GM19351 (cell line): ENCODE results near the gene ZNF211.

Experiments
- ATAC-seq: cut with Tn5 transposase; IDR thresholded peaks from one replicate; pipeline ENCODE4 v1.9.1; 2021; ENCODE audit warnings: mild to moderate bottlenecking, moderate library complexity; ENCODE audit not compliant: unreplicated experiment

The ZNF211 gene

DNA sequence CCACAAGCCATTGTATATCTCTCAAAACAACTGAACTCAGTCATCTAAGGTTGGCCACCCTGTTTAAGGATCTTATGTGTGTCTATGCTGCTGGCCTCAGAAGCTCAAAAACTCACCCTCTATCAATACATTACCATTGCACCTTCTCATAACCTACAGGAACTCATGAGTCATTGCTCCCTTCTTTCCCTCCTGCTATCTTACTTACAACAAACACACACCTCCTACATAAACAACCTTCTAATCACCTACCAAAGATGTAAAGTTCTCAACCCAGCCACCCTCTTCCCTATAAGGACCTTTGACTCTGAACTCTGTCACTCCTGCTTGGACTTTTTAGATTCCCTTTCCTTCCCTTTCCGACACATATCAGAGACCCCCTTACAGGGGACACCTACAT, 22.5 kb downstream of the ZNF211 start:
- no peak for ATAC-seq

DNA sequence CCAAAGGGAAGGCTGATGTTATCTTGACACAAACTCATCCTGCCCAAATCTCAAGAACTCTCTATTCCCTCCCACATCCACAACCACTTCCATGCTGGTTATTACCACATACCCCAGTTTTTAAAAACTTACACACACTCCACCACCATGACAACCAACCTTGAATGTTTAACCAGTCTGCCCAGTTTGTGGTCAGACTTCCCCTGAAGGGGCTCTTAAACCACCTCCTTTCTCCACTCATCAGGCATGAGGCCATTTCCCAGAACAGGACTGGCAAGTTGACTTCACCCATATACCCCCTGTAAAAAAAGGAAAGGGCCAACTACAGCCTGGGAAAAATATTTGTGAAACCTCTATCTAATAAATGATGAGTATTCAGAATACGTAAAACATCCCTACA, 23.4 kb downstream of the ZNF211 start:
- ATAC-seq = no peak

DNA sequence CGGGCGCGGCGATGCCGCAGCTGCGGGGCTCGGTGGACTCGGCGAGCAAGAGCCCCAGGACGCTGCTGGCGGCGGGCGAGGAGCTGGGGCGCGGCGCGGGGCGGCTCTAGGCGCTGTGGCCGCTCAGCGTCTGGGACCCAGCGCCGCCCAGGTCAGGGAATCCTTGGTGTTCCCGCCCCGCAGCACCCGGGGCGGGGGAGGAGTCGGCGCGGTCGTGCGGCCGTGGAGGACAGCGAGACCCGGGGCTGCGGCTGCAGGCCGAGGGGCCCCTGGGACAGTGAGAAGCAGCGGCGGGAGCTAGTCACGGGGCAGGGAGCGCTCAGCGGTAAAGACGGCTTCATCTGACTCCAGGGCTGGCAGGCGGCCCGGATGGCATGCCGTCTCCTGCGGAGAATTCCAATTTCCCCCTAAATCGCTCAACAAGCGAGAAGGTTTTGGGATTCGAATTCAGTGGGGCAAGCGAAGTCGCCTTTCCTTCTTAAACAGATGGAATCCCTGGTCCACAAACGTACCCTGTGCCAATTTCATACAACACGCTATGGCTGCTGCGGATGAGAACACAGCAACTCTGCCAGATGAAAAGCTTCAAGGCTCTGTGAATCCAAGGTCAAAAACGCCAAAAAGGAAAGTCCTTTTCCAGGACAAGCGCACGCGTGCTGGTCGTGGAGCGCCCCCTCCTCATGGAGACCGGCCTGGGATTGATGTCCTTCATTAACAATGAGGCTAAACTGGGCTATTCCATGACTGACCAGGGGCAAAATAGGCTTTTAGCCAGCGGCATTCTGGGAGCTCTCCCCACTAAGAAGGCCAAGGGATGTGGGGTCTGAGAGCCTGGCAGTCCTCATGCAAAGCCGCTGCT, 31.5 kb downstream of the ZNF211 start:
- no peak for ATAC-seq

DNA sequence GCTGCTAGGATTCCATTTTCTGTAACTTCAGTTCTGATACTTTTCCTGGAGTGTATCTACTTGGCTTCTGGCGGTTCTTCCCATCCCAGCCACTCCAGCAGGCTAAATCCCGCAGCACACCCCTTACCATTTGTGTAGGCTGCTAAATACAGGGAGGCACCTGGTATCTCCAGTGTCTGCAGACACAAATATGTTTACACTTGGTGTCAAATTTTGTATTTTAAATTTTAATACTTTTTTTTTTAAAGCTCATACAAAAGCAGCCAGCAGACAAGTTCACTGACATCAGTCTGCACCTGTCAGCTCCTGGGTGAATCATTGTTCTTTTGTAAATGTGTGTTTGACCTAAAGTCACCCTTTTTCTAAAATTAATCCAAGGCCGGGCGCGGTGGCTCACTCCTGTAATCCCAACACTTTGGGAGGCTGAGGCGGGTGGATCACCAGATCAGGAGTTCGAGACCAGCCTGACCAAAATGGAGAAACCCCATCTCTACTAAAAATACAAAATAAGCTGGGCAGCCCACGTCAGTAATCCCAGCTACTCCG, 32.4 kb downstream of the ZNF211 start:
- ATAC-seq = no peak

DNA sequence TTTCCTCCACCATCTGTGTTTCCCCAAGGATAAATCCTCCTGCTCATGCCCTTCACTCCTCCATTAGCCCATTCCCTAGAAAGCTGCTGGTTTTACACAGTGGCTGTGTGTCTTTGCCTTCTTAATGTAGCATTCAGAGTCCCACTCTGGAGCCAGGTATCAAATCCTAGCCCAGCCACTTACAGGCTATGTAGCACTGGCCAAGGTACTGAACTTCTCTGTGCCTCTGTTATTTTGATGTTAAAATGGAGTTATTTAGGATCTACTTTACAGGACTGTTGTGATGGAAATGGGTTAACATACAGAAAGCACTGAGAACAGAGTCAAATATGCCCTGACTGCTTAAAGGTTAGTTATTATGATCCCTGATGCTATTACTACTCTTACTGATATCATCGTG, 34.3 kb downstream of the ZNF211 start:
- ATAC-seq = no peak

DNA sequence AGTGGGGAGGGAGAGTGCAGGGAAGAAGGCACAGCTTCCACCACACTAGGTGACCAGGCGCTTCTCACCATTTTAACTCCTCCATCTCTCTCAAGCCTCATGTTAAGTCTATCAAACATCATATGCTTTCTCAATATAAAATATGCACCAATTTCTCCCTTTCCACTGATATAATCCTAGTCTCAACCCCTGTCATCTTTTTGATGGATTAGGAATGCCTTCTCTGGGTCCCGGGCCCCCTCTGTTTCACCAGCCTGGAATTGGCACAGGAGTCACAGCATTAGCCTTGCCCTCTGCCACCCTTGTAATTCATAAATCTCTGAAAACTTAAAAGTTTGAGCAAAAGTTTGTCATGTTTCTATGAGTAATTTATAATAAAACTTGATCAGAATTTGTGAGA, 35.7 kb downstream of the ZNF211 start, which contains the start of gene ZSCAN4:
Gene ZSCAN4 (plus strand): TSS at position 301 of the 400 bp plus-strand sequence. CDS start 7,211 bp downstream, outside the sequence.
- no peak for ATAC-seq

DNA sequence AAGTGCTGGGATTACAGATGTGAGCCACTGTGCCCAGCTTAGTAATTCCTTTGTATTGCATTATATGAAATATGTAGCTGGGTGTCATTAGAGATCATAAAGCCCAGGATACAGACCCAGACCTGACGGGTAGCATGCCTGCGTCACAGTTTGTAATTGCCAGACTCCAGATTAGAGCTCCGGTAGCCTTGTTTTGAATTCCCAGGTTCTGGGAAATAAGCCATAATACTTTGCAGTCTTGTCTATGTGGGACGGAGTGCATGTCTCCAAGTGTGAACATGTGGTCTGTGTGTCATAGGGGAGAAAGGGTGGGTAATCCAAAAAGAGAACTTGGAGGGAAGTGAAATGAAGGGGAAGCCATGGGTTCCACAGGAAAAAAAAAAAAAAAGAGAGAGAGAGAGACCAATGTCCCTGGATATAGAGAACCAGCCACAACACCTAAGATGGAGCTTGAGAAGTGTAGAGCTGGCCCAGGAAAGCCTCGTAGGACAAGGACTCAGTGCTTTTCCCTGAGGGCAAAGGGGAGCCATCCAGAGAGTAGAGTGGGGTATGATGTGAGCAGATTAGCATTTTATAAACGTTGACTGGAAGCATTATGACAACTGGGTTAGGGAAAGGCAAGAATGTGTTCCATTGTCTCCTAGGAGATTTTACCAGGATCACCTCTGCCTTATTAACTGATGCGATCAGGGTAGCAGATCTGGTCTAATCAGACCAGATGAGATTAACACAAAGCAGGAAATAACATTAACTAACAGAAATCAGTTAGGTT, 38.3 kb downstream of the ZNF211 start:
- ATAC-seq = no peak

DNA sequence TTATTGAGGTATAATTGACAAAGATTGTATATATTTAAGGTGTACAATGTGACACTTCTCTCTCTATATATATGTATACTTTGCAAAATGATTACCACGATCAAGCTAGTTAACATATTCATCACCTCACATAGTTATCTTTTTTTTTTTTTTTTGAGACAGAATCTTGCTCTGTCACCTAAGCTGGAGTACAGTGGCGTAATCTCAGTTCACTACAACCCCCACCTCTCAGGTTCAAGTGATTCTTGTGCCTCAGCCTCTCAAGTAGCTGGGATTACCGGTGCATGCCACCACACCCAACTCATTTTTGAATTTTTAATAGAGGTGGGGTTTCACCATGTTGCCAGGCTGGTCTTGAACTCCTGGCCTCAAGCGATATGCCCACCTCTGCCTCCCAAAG, 39.5 kb downstream of the ZNF211 start:
- no peak for ATAC-seq

DNA sequence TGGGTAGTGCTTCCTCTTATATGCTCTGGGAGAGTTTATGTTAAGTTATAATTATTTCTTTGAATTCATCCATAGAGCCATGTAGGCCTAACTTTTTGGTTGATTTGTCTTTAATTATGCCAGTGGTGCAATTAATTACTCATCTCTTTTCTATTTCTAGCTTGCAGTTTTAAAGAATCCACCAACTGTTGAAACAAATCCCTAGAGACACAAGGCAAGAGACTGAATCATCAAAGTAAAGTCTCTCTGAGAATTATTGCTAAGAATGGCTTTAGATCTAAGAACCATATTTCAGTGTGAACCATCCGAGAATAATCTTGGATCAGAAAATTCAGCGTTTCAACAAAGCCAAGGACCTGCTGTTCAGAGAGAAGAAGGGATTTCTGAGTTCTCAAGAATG, 42.9 kb downstream of the ZNF211 start:
- ATAC-seq = no peak

DNA sequence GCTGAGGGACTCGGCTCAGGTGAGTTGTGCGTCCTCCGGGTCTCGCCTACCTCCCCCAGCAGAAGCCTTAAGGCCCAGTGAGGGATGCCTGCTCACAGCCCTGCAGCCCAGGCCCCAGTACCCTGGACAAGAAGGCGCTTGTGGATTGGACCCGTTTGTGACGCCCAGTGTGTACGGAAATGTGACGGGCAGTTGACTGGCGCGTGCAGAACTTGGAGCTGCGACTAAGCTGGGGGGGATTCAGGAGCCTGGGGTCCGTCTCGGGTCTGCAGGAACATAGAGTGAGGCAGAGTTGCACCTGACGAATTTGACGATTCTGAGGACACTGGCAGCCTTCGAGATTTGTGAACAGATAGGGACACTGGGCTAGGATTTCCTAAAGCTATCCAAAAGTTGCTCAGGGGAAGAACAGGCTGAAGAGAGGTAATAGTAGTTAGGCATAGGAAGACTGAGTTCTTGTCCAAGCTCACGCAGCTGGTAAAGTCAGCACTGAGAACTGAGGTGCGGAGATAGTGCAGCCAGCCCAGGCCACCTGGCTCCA, 49.3 kb downstream of the ZNF211 start:
- ATAC-seq = no peak

DNA sequence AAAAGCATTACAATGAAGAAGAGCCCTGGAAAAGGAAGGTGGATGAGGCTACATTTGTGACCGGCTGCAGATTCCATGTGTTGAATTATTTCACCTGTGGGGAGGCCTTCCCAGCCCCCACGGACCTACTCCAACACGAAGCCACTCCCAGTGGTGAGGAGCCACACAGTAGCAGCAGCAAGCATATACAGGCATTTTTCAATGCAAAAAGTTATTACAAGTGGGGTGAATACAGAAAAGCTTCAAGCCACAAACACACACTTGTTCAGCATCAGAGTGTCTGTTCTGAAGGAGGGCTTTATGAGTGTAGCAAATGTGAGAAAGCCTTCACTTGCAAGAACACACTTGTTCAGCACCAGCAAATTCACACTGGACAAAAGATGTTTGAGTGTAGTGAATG, 53.8 kb downstream of the ZNF211 start:
- ATAC-seq = no peak

DNA sequence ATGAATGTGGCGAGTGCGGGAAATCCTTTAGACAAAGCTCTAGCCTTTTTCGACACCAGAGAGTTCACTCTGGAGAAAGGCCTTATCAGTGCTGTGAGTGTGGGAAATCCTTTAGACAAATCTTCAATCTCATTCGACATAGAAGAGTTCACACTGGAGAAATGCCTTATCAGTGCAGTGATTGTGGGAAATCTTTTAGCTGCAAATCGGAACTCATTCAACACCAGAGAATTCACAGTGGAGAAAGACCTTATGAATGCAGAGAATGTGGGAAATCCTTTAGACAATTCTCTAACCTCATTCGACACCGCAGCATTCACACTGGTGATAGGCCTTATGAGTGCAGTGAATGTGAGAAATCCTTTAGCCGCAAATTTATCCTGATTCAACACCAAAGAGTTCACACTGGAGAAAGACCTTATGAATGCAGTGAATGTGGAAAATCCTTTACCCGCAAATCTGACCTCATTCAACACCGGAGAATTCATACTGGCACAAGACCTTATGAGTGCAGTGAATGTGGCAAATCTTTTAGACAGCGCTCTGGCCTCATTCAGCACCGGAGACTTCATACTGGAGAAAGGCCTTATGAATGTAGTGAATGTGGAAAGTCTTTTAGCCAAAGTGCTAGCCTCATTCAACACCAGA, 54.5 kb downstream of the ZNF211 start:
- ATAC-seq = no peak

DNA sequence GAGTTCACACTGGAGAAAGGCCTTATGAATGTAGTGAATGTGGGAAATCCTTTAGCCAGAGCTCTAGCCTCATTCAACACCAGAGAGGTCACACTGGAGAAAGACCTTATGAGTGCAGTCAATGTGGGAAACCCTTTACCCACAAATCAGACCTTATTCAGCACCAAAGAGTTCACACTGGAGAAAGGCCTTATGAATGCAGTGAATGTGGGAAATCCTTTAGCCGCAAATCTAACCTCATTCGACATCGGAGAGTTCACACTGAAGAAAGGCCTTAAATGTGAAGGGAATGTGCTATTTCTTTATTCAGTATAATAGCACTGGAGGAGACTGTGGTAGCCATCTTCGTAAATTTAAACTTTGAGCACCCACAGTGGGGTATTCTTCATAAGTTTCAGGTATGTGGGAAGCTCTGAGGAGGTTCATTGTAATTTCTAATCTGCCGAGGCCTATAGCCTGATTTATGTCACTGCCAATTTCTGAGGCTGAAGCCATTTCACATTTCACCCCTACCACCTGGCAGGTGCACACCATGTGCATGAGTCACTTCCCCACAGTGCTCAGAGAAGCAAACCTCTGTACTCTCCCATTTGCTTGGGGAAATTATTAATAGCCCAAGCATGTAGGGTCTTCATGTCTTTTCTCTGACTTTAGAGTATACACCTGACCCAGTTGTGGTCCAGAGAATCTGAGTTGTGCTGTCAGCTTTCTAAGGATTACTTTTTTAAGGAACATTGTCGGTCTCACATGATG, 55.2 kb downstream of the ZNF211 start:
- no peak for ATAC-seq

DNA sequence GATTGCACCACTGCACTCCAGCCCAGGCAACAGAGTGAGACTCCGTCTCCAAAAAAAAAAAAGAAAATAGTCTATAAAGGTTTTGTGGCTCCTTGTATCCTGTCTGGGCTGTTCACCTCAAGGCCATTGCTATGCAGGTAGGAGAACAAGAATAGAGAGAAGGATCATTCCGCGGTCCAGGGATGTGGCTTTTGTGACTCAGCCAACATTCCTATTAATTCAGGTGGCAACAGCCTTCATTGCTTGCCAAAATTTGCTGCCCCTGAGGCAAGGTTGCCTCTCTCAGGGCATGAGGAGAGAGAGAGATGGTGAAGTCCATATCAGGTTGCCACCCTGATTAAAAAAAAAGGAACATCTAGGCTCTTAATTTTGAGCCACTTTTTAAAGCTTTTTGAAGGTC, 56.8 kb downstream of the ZNF211 start:
- ATAC-seq = no peak
